ENCODE results near the gene B3GLCT. TPM values are rescaled to one million over a fixed set of nuclear protein-coding genes. Genes with fewer than 3 reads are reported as not detected.

B3GLCT gene
- polyA plus RNA-seq, 1 donor from 2014 or later, result 8.2 TPM

- H3K27me3 ChIP-seq (ENCODE audit: insufficient read depth, low read depth, low read length), result no peaks in the 10 kb centered on the region
- no peaks in the 10 kb centered on the region for H3F3A ChIP-seq (ENCODE audit: insufficient read depth, low read length, poor library complexity, severe bottlenecking)
- no peak overlapping the region for H3K4me3 ChIP-seq (ENCODE audit: low read length)
- H3K79me2 ChIP-seq (replicated peaks; ENCODE audit: insufficient read depth, low read length), result no peaks in the 10 kb centered on the region
- H3K27ac ChIP-seq (ENCODE audit: low read length), result no peak overlapping the region
- no peaks in the 10 kb centered on the region for H3K9me3 ChIP-seq (ENCODE audit: low read length)
- TF ChIP-seq MXI1 (conservative IDR thresholded peaks at IDR 0.05; ENCODE audit: poor library complexity, severe bottlenecking) (no peak), TAF1 (IDR thresholded peaks at IDR 0.05; ENCODE audit: low read depth) (no peak), RAD21 (conservative IDR thresholded peaks at IDR 0.05) (no peak), REST (IDR thresholded peaks at IDR 0.05; ENCODE audit: borderline replicate concordance) (no peak), POLR2AphosphoS5 (IDR thresholded peaks at IDR 0.05) (no peak), EP300 (conservative IDR thresholded peaks at IDR 0.05; ENCODE audit: poor library complexity, severe bottlenecking) (no peak), SMC3 (conservative IDR thresholded peaks at IDR 0.05; ENCODE audit: poor library complexity) (no peak), CTCF (IDR thresholded peaks at IDR 0.05; ENCODE audit: poor library complexity, severe bottlenecking) (no peak)
- no peaks in the 10 kb centered on the region for H4K20me1 ChIP-seq (ENCODE audit: insufficient read depth)
- no peak overlapping the region for H3K4me2 ChIP-seq (ENCODE audit: low read length)
- no peak overlapping the region for H3K9ac ChIP-seq (ENCODE audit: low read length)
- H3K9me2 ChIP-seq (ENCODE audit: insufficient read depth, low read length), result no peaks in the 10 kb centered on the region
- no peak overlapping the region for H2AFZ ChIP-seq (ENCODE audit: low read depth, low read length)
- no peaks in the 10 kb centered on the region for H3K36me3 ChIP-seq (ENCODE audit: insufficient read depth, low read length)
Observed at GRCh38 chr13:31227870-31228269, 28.1 kb downstream of the B3GLCT start.

- Histone ChIP-seq H2AFZ (ENCODE audit: low read depth, low read length) (no peak overlapping the region), H3K36me3 (ENCODE audit: insufficient read depth, low read length) (no peaks in the 10 kb centered on the region), H3K9me3 (ENCODE audit: low read length) (no peaks in the 10 kb centered on the region), H3K9ac (ENCODE audit: low read length) (no peak overlapping the region), H3K79me2 (replicated peaks; ENCODE audit: insufficient read depth, low read length) (no peaks in the 10 kb centered on the region), H3F3A (ENCODE audit: insufficient read depth, low read length, poor library complexity, severe bottlenecking) (no peaks in the 10 kb centered on the region), H3K27ac (ENCODE audit: low read length) (no peak overlapping the region), H3K4me3 (ENCODE audit: low read length) (no peak overlapping the region), H4K20me1 (ENCODE audit: insufficient read depth) (no peaks in the 10 kb centered on the region), H3K27me3 (ENCODE audit: insufficient read depth, low read depth, low read length) (no peaks in the 10 kb centered on the region), H3K9me2 (ENCODE audit: insufficient read depth, low read length) (no peaks in the 10 kb centered on the region), H3K4me2 (ENCODE audit: low read length) (no peak overlapping the region)
- TF ChIP-seq EZH2 (IDR thresholded peaks at IDR 0.05; ENCODE audit: borderline replicate concordance, insufficient read depth, low read length, poor library complexity, severe bottlenecking) (no peak), REST (IDR thresholded peaks at IDR 0.05; ENCODE audit: borderline replicate concordance) (no peak), EP300 (conservative IDR thresholded peaks at IDR 0.05; ENCODE audit: poor library complexity, severe bottlenecking) (no peak), MXI1 (conservative IDR thresholded peaks at IDR 0.05; ENCODE audit: poor library complexity, severe bottlenecking) (no peak), TAF1 (IDR thresholded peaks at IDR 0.05; ENCODE audit: low read depth) (no peak), CTCF (IDR thresholded peaks at IDR 0.05; ENCODE audit: poor library complexity, severe bottlenecking) (no peak), POLR2AphosphoS5 (IDR thresholded peaks at IDR 0.05) (no peak), RAD21 (conservative IDR thresholded peaks at IDR 0.05) (no peak), SMC3 (conservative IDR thresholded peaks at IDR 0.05; ENCODE audit: poor library complexity) (no peak)
Observed at GRCh38 chr13:31234729-31235128, 35.0 kb downstream of the B3GLCT start.
